NCI-H2227 (cell line): ENCODE results near the gene DYNC2H1.

Experiments used
- DNase-seq: peaks from one replicate; lab custom pipeline; 2025; ENCODE audit not compliant: unreplicated experiment; lab: John Stamatoyannopoulos, UW

The DYNC2H1 gene

DNA sequence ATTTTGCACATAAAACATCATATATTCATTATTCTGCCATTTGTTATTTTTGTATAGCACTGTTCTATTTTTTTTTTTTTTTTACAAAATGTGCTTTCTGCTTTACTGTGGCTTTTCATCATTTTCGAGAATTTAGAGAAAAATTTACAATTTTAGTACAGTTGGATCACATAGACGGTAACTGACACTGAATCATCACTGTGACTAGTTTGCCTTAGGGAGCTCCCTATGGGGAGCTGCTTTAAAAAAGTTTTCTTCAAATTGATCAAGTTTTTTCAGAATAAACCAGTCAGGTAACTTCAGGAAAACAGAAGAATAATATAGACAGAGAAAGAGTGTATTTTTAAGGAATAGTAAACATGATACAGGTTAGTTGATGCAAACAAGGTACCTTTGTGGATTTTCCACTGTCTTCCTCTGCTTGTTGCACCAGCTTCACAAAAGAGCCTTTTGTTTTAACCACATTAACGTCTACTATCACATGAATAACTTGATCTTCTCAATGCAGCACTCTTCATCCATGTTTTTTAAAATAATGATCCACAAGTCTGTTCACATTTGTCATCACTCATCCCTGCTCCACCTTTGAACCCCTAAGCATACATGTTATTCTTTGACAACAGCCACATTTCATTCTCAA lies 327.0 kb downstream of the DYNC2H1 start:
- DNase-seq, result no peak

DNA sequence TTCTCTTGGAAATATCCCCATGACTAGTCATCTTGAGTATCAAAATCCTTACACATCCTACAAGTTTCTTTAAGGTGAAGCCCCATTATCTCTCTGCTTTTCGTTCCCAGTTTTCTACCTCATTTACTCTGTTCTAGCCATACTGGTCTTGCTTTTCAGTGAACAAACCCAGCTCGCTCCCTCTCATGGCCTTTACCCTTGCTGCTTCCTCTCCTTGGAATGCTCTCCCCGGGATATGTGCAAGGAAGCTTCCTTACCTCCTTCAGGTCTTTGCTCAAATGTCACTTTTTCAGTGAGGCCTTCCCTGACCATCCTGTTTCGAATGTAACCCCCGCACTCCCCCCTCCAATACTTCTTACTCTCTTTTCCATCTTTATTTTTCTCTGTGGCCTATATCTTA lies 331.8 kb downstream of the DYNC2H1 start:
- DNase-seq, result no peak

DNA sequence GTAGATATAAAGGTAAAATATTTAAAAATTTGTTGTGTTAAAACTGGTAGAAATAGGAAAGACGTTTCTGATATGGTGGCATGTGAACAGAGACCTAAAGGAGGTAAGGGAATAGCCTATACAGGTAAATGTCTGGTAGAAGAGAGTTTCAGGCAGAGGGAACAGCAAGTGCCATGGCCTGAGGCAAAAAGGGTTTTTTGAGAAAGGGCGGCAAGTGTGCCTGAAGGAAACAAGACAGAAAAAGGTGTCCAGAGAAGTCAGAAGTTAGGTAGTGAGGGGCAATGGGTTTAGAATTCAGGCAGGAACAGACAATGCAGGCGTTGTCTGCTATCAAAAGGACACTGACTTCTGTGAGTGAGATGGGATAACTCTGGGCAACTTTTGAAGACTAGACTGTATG lies 339.7 kb downstream of the DYNC2H1 start:
- DNase-seq, result no peak

DNA sequence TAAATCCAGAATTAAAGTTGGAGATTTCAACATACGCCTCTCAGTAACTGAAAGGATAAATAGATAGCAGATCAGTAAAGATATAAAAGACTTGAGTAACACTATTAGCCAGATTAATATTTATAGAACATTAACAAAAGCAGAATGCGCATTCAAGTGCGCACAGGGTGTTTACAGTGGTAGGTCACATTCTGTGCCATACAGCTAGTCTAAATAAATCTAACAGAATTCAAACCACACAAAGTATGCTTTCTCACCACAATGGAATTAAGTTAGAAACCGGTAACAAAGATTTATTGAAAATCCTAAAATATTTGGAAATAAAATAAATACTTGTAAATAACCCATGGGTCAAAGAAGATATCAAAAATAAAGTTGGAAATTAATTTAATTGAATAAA lies 341.0 kb downstream of the DYNC2H1 start:
- no peak for DNase-seq

DNA sequence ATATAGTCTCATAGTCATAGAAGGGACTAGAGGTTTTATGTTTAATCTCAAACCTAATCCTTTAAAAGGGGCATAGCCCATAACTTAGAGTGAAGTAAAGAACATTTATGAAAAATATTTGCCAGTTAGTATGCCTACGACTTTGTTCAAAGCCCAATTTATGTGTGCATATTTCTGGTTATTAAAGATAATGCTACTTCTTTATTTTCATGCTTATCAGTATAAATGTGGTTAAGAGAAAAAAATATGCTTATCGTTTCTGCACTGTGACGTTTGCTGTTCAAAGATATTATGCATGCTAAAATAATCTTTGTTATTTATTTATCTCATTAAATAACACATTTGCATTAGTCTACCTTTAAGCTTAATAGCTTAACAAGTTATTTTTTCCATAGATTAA lies 343.9 kb downstream of the DYNC2H1 start:
- no peak for DNase-seq

DNA sequence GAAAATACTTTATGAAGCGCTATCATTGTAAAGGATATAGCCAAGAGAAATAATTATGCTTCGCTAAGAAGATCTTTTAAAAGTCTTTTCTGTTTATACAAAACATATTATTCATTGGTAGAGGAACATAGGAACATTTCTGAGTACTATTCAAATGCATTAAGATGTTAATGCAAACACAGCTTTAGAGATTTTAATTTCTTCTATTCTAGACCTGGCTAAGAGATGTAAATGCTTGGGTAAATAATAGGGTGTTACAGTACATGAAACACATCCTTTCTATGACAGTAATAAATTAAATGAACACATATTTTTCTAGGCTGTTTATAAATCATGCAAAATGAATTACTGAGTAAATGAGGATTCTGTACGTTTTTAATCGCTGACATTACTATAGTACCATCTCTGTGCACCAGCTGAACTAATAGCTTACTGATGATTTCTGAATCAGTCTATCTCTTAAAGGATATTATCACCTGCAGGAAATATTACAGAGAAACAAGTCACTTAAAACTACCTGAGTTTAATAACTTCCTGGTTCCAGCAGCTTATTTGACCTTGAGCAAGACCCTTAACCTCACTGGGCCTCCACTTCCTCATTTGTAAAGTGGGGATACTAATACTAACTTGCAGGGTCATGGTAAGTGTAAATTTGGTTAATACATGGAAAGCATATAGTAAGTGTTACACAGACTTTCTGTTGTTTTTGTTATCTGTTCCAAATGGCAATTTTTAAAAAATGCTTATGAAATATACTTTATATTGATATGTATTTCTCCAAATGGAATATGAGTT lies 344.9 kb downstream of the DYNC2H1 start:
- DNase-seq, result no peak

DNA sequence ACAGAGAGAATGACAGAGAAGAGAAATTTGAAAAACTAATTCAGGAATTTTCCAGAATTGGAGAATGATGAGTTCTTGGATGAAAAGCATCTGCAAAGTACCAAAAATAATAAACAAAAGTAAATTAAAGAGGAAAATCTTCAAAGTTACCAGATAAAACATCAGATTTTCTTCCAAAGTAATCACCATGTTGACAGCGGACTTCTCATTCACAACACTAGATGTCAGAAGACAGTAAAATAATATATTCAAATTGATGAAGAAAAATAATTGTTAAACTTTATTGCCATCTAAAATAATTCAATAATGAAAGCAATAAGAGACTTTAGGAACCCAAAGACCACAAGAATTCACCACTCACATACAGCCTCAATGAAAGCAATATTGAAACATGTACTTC lies 355.2 kb downstream of the DYNC2H1 start:
- no peak for DNase-seq

DNA sequence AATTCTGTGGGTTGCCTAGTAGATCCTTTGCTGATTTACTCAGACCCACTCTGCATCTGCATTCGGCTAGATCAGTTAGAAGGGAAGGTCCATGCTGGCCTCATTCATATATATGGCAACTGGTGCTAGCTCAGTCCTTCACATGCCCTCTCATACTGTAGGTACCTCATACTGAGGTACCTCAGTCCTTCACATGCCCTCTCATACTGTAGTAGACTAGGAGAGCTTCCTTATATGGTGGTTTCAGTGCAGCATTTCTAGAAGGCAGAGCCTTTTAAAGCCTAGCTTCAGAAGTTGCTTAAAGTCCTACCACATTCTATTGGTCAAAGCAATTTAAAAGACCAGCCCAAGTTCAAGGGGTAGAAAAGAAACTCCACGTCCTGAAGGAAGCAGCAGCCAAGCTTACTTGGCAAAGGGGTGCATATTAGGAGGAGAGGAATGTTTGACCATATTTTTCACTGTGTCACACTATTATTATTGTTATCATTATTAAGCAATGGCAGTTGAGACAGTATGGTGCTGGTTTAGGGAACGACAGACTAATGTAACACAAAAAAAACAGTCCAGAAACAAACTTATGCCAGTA lies 356.4 kb downstream of the DYNC2H1 start:
- no peak for DNase-seq

DNA sequence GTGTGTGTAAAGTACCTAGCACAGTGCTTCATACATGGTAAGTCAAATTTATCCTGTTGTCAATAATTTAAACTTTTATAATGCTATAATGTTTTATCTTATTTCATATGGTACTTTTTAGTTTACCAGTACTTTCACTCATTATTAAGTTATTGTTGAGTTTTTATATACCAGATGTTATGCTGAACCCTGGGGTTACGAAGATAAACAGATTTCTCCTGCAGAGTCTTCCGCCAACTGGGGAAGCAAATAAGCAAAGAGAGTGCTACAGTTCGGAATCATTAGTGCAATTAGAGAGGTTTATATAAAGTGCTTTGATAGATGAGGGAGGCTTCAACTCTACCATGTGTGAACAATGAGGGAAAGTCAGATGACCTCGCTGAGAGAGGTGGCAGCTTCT lies 362.3 kb downstream of the DYNC2H1 start:
- DNase-seq, result no peak

DNA sequence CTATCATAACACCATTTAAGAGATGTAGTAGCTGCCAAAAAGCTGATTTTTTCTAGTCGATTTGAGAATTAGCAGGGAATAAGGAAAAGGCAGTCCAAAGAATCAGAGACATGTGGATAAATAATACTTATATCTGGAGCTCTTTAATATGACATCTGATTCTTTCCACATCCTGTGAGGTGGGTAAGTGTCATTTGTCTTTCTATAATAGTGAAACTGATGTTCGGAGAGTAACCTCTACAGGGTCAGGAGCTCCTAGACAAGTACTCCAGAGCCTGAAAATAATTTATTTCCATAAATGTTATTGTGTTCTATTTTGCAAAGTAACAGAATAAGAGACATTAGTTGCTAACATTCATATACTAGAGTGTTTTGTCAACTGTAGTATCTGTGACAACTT lies 367.6 kb downstream of the DYNC2H1 start:
- no peak for DNase-seq

DNA sequence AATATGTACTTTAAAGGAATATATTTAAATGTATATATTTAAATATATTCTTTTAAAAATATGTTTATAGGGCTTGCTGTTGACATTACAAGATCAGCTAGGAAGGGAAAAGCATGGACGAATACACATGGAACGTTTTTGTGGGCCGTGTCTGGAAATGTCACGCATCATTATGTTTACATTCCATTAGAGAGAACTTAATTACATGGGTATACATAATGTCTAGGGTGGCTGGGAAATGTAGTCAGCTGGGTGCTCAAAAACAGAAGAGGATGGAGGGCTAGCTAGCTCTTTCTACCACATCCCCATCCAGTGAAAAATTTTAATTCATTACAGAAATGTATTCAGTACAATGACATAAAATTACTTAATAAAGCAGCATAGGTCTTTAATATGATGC lies 371.2 kb downstream of the DYNC2H1 start:
- DNase-seq, result no peak

DNA sequence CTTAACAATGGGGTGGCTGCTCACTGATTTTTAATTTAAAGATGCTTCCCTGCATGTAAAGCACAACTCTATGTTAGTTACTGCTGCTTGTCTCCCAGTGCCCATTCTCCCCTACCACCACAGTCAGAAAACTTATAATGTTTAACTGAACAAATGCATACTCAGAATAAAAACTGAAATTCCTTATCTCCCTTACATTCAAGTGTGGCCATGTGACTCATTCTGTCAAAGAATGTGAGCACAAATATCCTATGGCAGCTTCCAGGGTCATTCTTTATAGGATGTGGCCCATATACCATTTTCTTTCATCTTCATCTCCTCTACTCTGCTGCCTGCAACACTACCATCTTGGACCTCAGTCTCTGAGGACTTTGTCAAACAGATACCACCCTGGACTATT lies 374.8 kb downstream of the DYNC2H1 start:
- no peak for DNase-seq

DNA sequence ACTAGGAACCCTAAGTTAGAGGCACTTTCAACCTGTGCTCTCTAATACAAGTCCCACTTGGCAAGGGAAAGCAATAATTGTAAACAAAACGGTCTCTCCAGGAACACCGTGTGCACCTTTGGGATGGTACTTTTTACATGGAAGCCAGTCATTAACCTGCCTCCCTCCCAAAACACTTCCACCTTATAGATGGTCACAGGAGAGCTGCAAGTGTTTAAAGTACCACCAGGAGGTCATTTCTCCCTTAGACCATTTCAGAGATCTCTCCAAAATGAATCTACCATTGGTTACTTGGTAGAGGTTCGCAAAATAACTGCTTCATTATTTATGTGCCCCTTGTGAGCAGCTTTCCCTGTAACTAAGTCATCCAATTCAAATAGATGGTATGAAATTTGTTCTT lies 375.3 kb downstream of the DYNC2H1 start:
- no peak for DNase-seq

DNA sequence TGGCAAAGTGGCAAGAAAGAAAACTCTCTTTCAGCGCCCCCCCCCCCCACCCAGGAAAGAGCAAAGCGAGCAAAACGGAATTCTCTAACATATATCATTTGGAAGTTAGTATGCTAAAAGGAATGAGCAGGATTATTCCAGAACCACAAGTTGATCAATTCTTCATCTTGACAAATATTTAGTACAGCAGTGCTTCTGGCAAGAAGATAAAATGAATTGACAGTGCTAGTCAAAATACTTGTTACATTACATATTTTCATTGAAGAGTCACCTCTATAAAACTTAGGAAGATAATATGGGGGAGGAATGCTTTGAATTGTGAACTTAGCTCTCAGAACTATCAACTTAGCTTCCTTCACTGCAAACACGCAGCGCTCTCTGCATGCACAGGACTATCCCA lies 377.4 kb downstream of the DYNC2H1 start:
- no peak for DNase-seq

DNA sequence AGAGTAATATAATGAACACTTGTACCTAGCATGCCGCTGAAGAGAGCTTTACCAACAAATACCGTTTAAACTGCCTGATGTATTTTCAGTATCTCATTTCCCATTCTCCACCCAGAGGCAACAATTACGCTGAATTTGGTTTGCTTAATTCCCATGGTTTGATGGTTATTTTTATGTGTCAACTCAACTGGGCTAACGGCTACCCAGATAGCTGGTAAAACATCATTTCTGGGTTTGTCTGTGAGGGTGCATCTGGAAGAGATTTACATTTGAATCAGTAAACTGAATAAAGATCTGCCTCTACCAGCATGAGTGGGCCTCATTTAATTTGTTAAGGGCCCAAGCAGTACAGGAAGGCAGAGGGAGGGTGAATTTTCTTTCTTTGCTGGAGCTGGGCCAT lies 377.9 kb downstream of the DYNC2H1 start:
- DNase-seq, result no peak

DNA sequence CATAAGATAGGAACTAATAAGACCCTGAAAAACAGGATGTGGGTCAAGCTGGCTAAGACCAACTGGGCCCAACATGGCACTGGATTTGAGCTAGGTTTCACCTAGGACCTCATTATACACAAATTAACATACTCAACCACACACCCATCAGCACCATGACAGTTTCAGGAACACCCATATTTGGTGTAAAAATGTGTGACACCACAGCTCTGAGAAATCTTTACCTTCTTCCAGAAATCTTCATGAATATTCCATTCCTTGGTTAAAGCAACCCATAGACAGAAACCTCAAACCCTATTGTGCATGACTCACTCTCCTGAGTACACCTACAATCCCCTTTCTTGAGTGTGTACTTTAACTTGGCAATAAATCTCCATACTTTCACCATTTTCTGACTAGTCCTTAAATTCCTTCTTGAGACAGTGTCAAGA lies 378.8 kb downstream of the DYNC2H1 start:
- DNase-seq, result no peak

DNA sequence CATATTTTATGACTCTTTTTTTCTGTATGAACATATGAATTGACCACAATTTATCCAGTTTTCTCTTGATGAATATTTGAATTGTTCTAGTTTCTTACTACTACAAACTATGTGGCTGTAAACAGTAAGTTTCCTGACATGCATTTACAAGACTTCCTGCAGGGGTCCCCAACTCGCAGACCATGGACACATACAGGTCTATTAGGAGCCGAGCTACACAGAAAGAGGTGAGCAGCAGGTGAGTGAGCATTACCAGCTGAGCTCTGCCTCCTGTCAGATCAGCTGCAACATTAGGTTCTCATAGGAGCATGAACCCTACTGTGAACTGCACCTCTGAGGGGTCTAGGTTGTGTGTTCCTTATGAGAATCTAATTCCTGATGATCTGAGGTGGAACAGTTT lies 379.4 kb downstream of the DYNC2H1 start:
- DNase-seq, result no peak

DNA sequence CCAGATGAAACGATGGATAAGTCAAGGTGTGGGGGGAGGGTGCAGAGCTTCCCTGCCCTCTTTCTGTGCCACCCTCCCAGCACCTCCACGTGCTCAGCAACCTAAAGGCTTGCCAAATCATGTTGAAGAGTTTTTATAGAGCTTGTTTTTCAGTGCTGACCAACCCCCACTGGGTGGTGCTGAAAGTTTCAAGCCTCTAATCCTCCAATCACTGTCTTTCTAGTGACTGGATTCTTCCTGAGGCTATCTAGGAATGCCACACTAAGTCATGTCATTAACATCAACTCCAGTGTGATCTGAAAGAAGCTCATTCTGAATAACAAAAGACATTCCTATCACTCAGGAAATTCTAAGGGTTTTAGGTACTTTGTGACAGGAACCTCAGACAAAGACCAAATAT lies 382.6 kb downstream of the DYNC2H1 start:
- no peak for DNase-seq

DNA sequence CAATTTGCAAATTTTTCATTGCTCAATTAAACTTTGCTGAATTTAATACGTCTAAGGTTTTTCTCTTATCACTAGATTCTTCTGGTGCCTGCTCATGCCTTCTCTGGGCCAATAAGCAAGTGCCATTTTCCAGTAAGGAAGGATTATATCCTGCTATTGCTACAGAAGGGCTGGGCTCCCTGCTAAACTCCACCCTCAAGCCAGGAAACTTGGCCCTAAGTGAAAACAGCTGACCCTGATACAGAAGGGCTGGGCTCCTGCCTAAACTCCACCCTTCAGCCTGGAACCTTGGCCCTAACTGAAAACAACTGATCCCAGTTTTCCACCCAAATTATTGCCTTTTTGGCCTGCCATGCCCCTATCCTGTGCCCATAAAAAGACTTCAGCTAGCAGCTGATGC lies 385.3 kb downstream of the DYNC2H1 start:
- no peak for DNase-seq

DNA sequence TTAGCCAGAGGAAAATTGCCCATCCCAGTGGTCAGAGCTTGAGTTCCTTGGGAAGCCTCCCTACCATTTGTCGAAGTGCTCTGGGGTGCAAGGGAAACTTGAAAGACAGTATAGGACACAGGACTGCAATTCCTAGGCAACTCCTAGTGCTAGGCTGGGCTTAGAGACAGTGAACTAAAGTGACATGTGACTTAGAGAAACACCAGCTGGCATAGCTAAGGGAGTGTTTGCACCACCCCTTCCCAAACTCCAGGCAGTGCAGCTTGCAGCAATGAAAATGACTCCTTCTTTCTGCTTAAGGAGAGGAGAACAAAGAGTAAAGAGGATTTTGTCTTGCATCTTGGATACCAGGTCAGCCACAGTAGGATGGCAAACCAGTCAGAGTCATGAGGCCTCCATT lies 388.0 kb downstream of the DYNC2H1 start:
- no peak for DNase-seq

DNA sequence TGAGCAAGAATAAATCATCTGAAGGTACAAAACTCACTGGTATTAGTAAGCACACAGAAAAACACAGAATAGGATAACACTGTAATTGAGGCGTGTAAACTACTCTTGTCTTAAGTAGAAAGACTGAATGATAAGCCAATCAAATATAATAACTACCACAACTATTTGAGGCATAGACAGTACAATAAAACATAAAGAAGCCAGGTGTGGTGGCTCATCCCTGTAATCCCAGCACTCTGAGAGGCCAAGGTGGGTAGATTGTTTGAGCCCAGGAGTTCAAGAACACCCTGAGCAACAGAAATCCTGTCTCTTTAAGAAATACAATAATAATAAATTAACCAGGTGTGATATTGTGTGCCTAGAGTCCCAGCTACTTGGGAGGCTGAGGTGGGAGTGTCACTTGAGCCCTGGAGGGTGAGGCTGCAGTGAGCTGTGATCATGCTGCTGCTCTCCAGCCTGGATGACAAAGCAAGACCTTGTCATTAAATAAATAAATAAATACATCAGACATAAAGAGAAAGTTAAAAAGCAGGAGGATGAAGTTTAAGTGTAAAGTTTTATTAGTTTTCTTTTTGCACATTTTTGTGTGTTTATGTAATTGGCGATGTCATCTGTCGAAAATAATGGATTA lies 390.6 kb downstream of the DYNC2H1 start:
- DNase-seq, result no peak

DNA sequence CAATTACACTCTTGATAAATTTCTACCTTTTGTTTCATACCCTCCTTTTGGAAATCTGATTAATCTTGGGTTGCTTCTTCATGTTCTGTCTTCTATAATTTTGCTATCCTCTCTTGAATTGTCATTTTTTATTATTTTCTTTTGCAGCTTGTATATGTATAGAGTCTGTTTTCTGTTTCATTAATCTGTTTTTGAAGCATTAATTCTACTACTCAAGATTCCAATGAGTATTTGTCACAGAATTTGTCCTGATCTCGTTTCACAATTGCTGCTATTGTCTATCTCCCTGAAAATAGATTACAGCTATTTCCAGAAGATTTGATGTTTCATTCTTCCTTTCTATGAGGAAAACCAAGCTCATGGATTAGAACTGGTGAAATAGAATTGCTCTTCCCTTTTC lies 406.1 kb downstream of the DYNC2H1 start:
- DNase-seq, result no peak
